ENCODE results near the gene C3orf52.

C3orf52 gene

GRCh38 chr3:112127522-112128494 is 41.6 kb downstream of the C3orf52 start:
- H3K36me3 ChIP-seq (ENCODE audit: control insufficient read depth in 5 of 5, insufficient read depth in 5 of 5, low read length in 5 of 5): no peaks in the 10 kb centered on the region
- H3K9me3 ChIP-seq (ENCODE audit: control insufficient read depth in 5 of 5, low read length in 5 of 5): no peaks in the 10 kb centered on the region
- peaks cover 0 to 14% (median 5%) of the 10 kb centered on the region in 5 donors for H3K4me1 ChIP-seq (ENCODE audit: control insufficient read depth in 5 of 5, insufficient read depth in 5 of 5, low read length in 5 of 5)
- no peak overlapping the region for H3K9ac ChIP-seq (ENCODE audit: low read length in 5 of 5)
- H3K27me3 ChIP-seq (ENCODE audit: control insufficient read depth in 5 of 5, insufficient read depth in 4 of 5, low read length in 5 of 5): no peaks in the 10 kb centered on the region
- no peak overlapping the region for H3K27ac ChIP-seq (ENCODE audit: low read depth, low read length)
- peak overlapping the region in 2 of 5 donors; percentile 20 to 21 for H3K4me3 ChIP-seq (ENCODE audit: low read depth in 1 of 5, low read length in 5 of 5)

DNA sequence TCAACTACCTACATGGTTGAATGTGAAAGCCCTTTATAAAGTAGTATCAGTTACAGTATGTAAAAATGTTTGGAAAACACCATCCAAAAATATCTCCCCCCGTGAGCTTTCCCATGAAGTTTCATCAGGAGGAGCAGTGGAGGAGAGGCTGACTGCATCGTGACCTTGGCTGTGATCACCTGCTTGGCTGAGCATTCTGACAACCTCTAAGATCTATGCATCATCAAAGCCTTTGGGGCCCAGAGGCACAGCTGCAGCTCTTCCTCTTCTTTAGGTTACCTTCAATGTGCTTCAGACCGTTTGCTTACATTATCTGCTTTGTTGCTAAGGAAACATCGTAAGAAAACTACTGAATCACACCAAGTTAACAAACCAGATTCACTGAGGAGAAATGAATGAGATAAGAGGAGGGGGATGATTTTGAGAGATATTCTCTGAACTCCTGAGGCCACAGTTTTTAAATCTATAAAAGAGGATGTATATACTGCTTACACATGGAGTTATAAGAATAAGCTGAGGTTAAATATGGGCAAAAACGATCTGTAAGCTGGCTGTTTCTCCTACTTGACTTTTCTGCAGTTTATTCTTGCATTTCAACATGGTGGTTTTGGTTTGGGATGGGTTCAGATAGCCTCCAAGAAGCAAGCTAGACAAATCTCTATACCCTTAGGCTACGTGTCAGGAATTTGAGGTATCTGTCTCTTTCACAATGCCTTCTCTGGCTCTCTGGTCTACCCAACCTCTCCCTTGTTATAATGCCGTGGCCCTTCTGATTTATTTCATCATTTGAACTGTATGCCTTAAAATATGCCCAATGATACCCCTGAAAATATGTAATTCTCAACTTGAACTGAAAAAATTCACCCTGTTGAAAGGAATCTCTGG is 42.9 kb downstream of the C3orf52 start:
- Histone ChIP-seq H3K9me3 (ENCODE audit: control insufficient read depth in 5 of 5, low read length in 5 of 5) (no peaks in the 10 kb centered on the region), H3K27ac (ENCODE audit: low read depth, low read length) (no peak overlapping the region), H3K9ac (ENCODE audit: low read length in 5 of 5) (no peak overlapping the region), H3K4me1 (ENCODE audit: control insufficient read depth in 5 of 5, insufficient read depth in 5 of 5, low read length in 5 of 5) (peaks cover 0 to 14% (median 5%) of the 10 kb centered on the region in 5 donors), H3K27me3 (ENCODE audit: control insufficient read depth in 5 of 5, insufficient read depth in 4 of 5, low read length in 5 of 5) (no peaks in the 10 kb centered on the region), H3K4me3 (ENCODE audit: low read depth in 1 of 5, low read length in 5 of 5) (no peak overlapping the region), H3K36me3 (ENCODE audit: control insufficient read depth in 5 of 5, insufficient read depth in 5 of 5, low read length in 5 of 5) (no peaks in the 10 kb centered on the region)

DNA sequence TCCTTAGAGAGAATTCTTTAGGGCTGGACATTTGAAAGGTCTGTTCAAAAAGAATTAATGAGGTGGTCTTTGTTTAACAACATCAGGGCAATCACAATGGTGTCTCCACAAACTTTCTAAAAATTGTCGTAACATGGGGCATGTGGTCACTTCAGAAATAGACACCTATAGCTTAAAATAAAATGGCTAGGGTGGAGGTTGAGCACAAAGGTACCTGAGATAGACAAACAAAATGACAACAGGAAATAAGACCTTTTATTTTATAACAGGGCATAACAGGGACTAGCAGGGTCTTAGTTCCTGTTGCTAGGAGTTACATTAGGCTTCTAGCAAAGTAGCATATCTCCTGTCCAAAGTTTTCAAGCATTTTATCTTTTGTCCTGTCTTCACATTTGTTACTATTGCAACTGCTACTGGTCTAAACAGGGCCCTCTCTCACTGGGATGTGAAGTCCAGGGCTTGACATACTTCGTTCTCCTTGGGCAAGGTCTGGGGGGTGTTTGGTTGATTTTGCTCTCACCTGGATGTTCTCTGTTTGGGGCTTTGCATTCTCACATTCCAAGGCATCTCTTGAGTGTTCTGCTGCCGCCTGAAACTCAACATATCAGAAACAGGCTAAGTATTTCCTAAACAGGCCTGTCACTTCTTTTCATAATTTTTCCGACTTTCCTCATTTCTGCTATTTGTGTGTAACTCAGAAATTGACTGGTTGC is 43.9 kb downstream of the C3orf52 start:
- H3K4me3 ChIP-seq (ENCODE audit: low read depth in 1 of 5, low read length in 5 of 5): no peak overlapping the region
- peaks cover 0 to 14% (median 5%) of the 10 kb centered on the region in 5 donors for H3K4me1 ChIP-seq (ENCODE audit: control insufficient read depth in 5 of 5, insufficient read depth in 5 of 5, low read length in 5 of 5)
- H3K27ac ChIP-seq (ENCODE audit: low read depth, low read length): no peak overlapping the region
- H3K36me3 ChIP-seq (ENCODE audit: control insufficient read depth in 5 of 5, insufficient read depth in 5 of 5, low read length in 5 of 5): no peaks in the 10 kb centered on the region
- no peak overlapping the region for H3K9ac ChIP-seq (ENCODE audit: low read length in 5 of 5)
- no peaks in the 10 kb centered on the region for H3K27me3 ChIP-seq (ENCODE audit: control insufficient read depth in 5 of 5, insufficient read depth in 4 of 5, low read length in 5 of 5)
- H3K9me3 ChIP-seq (ENCODE audit: control insufficient read depth in 5 of 5, low read length in 5 of 5): no peaks in the 10 kb centered on the region

GRCh38 chr3:112130638-112130993 is 44.4 kb downstream of the C3orf52 start:
- Histone ChIP-seq H3K9ac (ENCODE audit: low read length in 5 of 5) (no peak overlapping the region), H3K9me3 (ENCODE audit: control insufficient read depth in 5 of 5, low read length in 5 of 5) (no peaks in the 10 kb centered on the region), H3K4me3 (ENCODE audit: low read depth in 1 of 5, low read length in 5 of 5) (no peak overlapping the region), H3K27ac (ENCODE audit: low read depth, low read length) (no peak overlapping the region), H3K4me1 (ENCODE audit: control insufficient read depth in 5 of 5, insufficient read depth in 5 of 5, low read length in 5 of 5) (peaks cover 0 to 14% (median 5%) of the 10 kb centered on the region in 5 donors), H3K36me3 (ENCODE audit: control insufficient read depth in 5 of 5, insufficient read depth in 5 of 5, low read length in 5 of 5) (no peaks in the 10 kb centered on the region), H3K27me3 (ENCODE audit: control insufficient read depth in 5 of 5, insufficient read depth in 4 of 5, low read length in 5 of 5) (no peaks in the 10 kb centered on the region)

DNA sequence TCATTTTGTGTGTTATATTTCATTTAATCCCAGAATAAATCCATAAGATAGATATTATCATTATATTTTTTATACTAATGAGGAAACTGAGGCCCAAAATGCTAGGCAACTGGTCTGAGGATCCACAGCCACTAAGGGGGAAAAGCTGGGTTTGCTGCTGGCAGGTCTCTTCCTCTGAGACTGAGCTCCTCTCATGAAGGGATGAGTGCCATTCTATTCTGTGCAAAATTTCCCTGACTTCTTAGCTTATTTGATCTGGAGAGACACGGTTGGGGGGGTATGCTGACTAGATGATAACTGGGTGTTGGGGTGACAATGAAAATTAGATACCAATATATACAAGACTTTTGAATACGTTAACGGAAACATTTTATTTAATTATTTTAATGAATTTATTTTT is 44.9 kb downstream of the C3orf52 start:
- H3K9ac ChIP-seq (ENCODE audit: low read length in 5 of 5): no peak overlapping the region
- H3K27ac ChIP-seq (ENCODE audit: low read depth, low read length): no peak overlapping the region
- H3K4me3 ChIP-seq (ENCODE audit: low read depth in 1 of 5, low read length in 5 of 5): no peak overlapping the region
- H3K27me3 ChIP-seq (ENCODE audit: control insufficient read depth in 5 of 5, insufficient read depth in 4 of 5, low read length in 5 of 5): no peaks in the 10 kb centered on the region
- H3K36me3 ChIP-seq (ENCODE audit: control insufficient read depth in 5 of 5, insufficient read depth in 5 of 5, low read length in 5 of 5): no peaks in the 10 kb centered on the region
- peaks cover 0 to 14% (median 5%) of the 10 kb centered on the region in 5 donors for H3K4me1 ChIP-seq (ENCODE audit: control insufficient read depth in 5 of 5, insufficient read depth in 5 of 5, low read length in 5 of 5)
- no peaks in the 10 kb centered on the region for H3K9me3 ChIP-seq (ENCODE audit: control insufficient read depth in 5 of 5, low read length in 5 of 5)

GRCh38 chr3:112132088-112132487 is 45.9 kb downstream of the C3orf52 start:
- H3K27ac ChIP-seq (ENCODE audit: low read depth, low read length): no peak overlapping the region
- no peaks in the 10 kb centered on the region for H3K27me3 ChIP-seq (ENCODE audit: control insufficient read depth in 5 of 5, insufficient read depth in 4 of 5, low read length in 5 of 5)
- no peaks in the 10 kb centered on the region for H3K36me3 ChIP-seq (ENCODE audit: control insufficient read depth in 5 of 5, insufficient read depth in 5 of 5, low read length in 5 of 5)
- H3K9ac ChIP-seq (ENCODE audit: low read length in 5 of 5): no peak overlapping the region
- peaks cover 0 to 15% (median 5%) of the 10 kb centered on the region in 5 donors for H3K4me1 ChIP-seq (ENCODE audit: control insufficient read depth in 5 of 5, insufficient read depth in 5 of 5, low read length in 5 of 5)
- no peak overlapping the region for H3K4me3 ChIP-seq (ENCODE audit: low read depth in 1 of 5, low read length in 5 of 5)
- H3K9me3 ChIP-seq (ENCODE audit: control insufficient read depth in 5 of 5, low read length in 5 of 5): no peaks in the 10 kb centered on the region

DNA sequence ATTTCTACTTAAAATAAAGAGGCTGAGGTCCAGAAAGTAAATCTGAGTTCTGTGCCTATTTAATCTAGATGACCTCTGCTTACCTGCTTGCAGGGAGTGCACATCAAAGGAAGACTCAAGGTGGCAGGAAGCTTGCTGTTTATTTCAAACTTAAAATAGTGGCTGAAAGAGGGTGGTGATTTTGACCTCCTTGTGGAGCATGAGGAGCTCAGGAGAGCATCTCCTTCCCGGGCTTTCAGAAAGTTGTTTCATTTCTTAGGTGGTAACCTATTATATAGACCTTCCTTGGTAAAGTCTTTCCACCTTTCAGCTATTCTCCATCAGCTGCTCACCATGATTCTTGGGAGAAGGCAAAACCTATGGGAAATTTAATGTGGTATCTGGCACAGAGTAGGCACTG is 46.4 kb downstream of the C3orf52 start:
- Histone ChIP-seq H3K9me3 (ENCODE audit: control insufficient read depth in 5 of 5, low read length in 5 of 5) (no peaks in the 10 kb centered on the region), H3K36me3 (ENCODE audit: control insufficient read depth in 5 of 5, insufficient read depth in 5 of 5, low read length in 5 of 5) (no peaks in the 10 kb centered on the region), H3K27ac (ENCODE audit: low read depth, low read length) (no peak overlapping the region), H3K27me3 (ENCODE audit: control insufficient read depth in 5 of 5, insufficient read depth in 4 of 5, low read length in 5 of 5) (no peaks in the 10 kb centered on the region), H3K4me3 (ENCODE audit: low read depth in 1 of 5, low read length in 5 of 5) (no peak overlapping the region), H3K9ac (ENCODE audit: low read length in 5 of 5) (no peak overlapping the region), H3K4me1 (ENCODE audit: control insufficient read depth in 5 of 5, insufficient read depth in 5 of 5, low read length in 5 of 5) (peaks cover 0 to 11% (median 4%) of the 10 kb centered on the region in 5 donors)

DNA sequence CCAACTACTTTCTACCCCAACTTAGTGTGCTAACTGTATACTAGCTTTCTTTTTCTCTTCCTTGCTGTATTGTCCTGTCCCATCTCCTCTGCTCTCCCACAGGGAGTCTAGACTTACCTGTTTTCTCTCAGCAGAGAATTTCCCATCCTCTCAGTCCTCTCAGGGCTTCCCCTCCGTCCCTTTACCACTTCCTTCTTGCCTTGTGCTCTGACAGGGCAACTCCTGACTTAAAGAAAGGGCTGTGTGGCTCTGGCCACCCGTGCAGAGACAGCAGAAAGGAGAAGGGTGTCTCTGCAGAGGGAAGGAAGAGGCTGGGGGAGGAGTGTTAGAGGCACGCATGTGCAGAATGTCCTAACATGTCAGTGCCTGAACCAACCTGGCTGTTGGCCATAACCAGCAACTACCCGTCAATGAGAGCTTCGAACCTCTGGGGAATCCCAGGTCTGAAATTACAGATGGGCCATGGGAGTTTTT is 46.8 kb downstream of the C3orf52 start, which contains the start of gene GCSAM:
Gene GCSAM (minus strand): TSS at position 274 of the 474 bp plus-strand sequence. CDS start 128 bp downstream, at position 146.
- Histone ChIP-seq H3K27ac (ENCODE audit: low read depth, low read length) (no peak within 1 kb of the TSS), H3K36me3 (ENCODE audit: control insufficient read depth in 5 of 5, insufficient read depth in 5 of 5, low read length in 5 of 5) (no peaks in the 10 kb centered on the region), H3K4me3 (ENCODE audit: low read depth in 1 of 5, low read length in 5 of 5) (no peak within 1 kb of the TSS), H3K9ac (ENCODE audit: low read length in 5 of 5) (no peak within 1 kb of the TSS), H3K9me3 (ENCODE audit: control insufficient read depth in 5 of 5, low read length in 5 of 5) (no peaks in the 10 kb centered on the region), H3K4me1 (ENCODE audit: control insufficient read depth in 5 of 5, insufficient read depth in 5 of 5, low read length in 5 of 5) (peaks cover 0 to 7% (median 0%) of the 10 kb centered on the region in 5 donors), H3K27me3 (ENCODE audit: control insufficient read depth in 5 of 5, insufficient read depth in 4 of 5, low read length in 5 of 5) (no peaks in the 10 kb centered on the region)

- Histone ChIP-seq H3K4me1 (ENCODE audit: control insufficient read depth in 5 of 5, insufficient read depth in 5 of 5, low read length in 5 of 5) (peaks cover 0 to 7% (median 0%) of the 10 kb centered on the region in 5 donors), H3K27me3 (ENCODE audit: control insufficient read depth in 5 of 5, insufficient read depth in 4 of 5, low read length in 5 of 5) (no peaks in the 10 kb centered on the region), H3K4me3 (ENCODE audit: low read depth in 1 of 5, low read length in 5 of 5) (no peak overlapping the region), H3K9me3 (ENCODE audit: control insufficient read depth in 5 of 5, low read length in 5 of 5) (no peaks in the 10 kb centered on the region), H3K36me3 (ENCODE audit: control insufficient read depth in 5 of 5, insufficient read depth in 5 of 5, low read length in 5 of 5) (no peaks in the 10 kb centered on the region), H3K27ac (ENCODE audit: low read depth, low read length) (no peak overlapping the region), H3K9ac (ENCODE audit: low read length in 5 of 5) (no peak overlapping the region)
Observed at GRCh38 chr3:112133626-112134334, 47.6 kb downstream of the C3orf52 start.
